Measurements from ENCODE around the gene SLC8A2.

DNA sequence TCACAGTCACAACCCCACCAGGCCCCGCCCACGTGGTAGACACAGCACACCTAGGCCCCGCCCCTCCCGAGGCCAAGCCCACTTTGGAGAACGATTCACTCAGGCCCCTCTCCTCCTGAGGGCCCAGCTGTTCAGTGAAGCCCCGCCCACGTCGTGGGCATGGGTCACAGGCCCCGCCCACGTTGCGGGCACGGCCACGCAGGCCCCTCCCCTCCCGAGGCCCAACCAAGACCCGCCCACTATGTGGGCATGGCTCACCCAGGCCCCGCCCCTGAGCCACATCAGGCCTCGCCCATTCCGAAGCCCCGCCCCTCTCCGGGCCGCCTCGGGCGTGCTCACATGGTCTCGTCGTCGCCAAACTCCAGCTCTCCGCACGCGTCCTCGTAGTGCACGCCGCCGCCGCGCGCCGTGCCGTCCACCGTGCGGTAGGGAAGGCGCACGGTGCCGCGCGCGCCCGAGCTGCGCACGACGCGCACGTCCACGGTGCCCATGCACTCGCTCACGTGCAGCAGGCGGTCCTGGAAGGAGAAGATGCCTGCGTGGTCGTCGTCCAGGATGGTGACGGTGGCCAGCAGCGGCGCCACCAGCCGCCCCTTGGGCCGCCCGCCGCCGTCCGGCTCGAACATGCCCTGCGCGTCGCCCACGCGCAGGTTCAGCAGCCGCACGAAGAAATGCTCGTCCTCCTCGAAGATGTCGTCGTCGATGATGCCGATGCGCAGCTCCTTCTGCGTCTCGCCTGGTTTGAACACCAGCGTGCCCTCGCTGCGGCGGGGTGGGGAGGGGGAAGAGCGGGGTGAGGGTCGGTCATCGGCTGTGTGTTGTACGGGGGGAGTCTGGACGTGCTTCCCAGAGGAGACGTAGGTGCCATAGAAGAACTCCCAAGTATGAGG, 24.0 kb downstream of the SLC8A2 start:
- TF ChIP-seq EZH2 (IDR thresholded peaks at IDR 0.05; ENCODE audit: borderline replicate concordance, insufficient read depth, low read length, poor library complexity, severe bottlenecking) (no peak), POLR2AphosphoS5 (IDR thresholded peaks at IDR 0.05) (no peak), SMC3 (conservative IDR thresholded peaks at IDR 0.05; ENCODE audit: poor library complexity) (no peak), RAD21 (conservative IDR thresholded peaks at IDR 0.05) (no peak)
- TF ChIP-seq, protein P1, sequence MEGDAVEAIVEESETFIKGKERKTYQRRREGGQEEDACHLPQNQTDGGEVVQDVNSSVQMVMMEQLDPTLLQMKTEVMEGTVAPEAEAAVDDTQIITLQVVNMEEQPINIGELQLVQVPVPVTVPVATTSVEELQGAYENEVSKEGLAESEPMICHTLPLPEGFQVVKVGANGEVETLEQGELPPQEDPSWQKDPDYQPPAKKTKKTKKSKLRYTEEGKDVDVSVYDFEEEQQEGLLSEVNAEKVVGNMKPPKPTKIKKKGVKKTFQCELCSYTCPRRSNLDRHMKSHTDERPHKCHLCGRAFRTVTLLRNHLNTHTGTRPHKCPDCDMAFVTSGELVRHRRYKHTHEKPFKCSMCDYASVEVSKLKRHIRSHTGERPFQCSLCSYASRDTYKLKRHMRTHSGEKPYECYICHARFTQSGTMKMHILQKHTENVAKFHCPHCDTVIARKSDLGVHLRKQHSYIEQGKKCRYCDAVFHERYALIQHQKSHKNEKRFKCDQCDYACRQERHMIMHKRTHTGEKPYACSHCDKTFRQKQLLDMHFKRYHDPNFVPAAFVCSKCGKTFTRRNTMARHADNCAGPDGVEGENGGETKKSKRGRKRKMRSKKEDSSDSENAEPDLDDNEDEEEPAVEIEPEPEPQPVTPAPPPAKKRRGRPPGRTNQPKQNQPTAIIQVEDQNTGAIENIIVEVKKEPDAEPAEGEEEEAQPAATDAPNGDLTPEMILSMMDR (IDR thresholded peaks at IDR 0.05; ENCODE audit: poor library complexity, severe bottlenecking), result no peak
